Small intestine (tissue), 7 donors: ENCODE measurements around the gene TLCD3B. TPM values are rescaled to one million over a fixed set of nuclear protein-coding genes. Genes with fewer than 3 reads are reported as not detected.

Source experiments
- DNase-seq, 2 donors: peaks; one replicate each; pipeline versions ENCODE4 v3.0.0 to v3.0.0-alpha.2; 2013
- FAIRE-seq: peaks from 2 replicates; lab custom pipeline; 2012; peaks lifted over from hg19 to GRCh38; lab: Jason Lieb, UNC
- H3K27ac ChIP-seq, 3 donors: one replicate each; pipeline ENCODE4 v1.5.1; 2013; ENCODE audit warnings: low read length in 2 of 3, mild to moderate bottlenecking in 2 of 3, control low read depth in 1 of 3, inconsistent platforms in 1 of 3, low read depth in 1 of 3, moderate library complexity in 1 of 3
- H3K27me3 ChIP-seq, 3 donors: one replicate each; pipeline ENCODE4 v1.6.1; 2013; ENCODE audit warnings: low read length in 3 of 3, inconsistent platforms in 1 of 3; ENCODE audit not compliant: control insufficient read depth in 3 of 3, insufficient read depth in 3 of 3
- H3K36me3 ChIP-seq, 3 donors: one replicate each; pipeline ENCODE4 v1.6.1; 2013; ENCODE audit warnings: low read length in 3 of 3, inconsistent platforms in 1 of 3, low read depth in 1 of 3, mild to moderate bottlenecking in 1 of 3, moderate library complexity in 1 of 3; ENCODE audit not compliant: control insufficient read depth in 3 of 3, insufficient read depth in 2 of 3
- H3K4me1 ChIP-seq, 3 donors: one replicate each; pipeline ENCODE4 v1.6.1; 2013; ENCODE audit warnings: low read length in 2 of 3, inconsistent platforms in 1 of 3, low read depth in 1 of 3, mild to moderate bottlenecking in 1 of 3, moderate library complexity in 1 of 3; ENCODE audit not compliant: control insufficient read depth in 3 of 3, insufficient read depth in 2 of 3
- H3K4me3 ChIP-seq, 3 donors: one replicate each; pipeline ENCODE4 v1.5.1; 2013; ENCODE audit warnings: low read length in 3 of 3, control low read depth in 1 of 3, inconsistent platforms in 1 of 3, low read depth in 1 of 3, mild to moderate bottlenecking in 1 of 3, moderate library complexity in 1 of 3
- H3K9me3 ChIP-seq, 2 donors: one replicate each; pipeline ENCODE4 v1.6.1; 2013; ENCODE audit warnings: low read depth in 1 of 2, low read length in 1 of 2; ENCODE audit not compliant: control insufficient read depth in 2 of 2, insufficient read depth in 1 of 2
- WGBS, 3 donors: extraction: QIAGEN DNeasy Blood & Tissue Kit; methylation state at CpG; one replicate each; pipeline ENCODE4 v1.1.7; 2013; 5-methylcytosine and 5-hydroxymethylcytosine counted together
- polyA plus RNA-seq, 4 donors: library from polyadenylated mRNA; stranded (reverse) in 3 of 4; unstranded in 1 of 4; fragments of 200-250 nt in 3 of 4; fragments of 120-200 nt in 1 of 4; gene quantifications; one replicate each; pipeline versions ENCODE4 v1.2.1 to v1.2.3, GENCODE V29; 2013
- donor health status: healthy with polysubstance abuse.
- donor health status: control.
- donor health status: control.
- donor health status: Bipolar disorder and iron deficiency.
- donor health status: healthy.

Gene TLCD3B
- polyA plus RNA-seq, 4 donors = 0.47 to 1.4 TPM; not detected in 2

GRCh38 chr16:30065102-30065942, 34.3 kb upstream of the TLCD3B start, which contains the start of gene ALDOA:
Gene ALDOA, plus strand, starts transcription at chr16:30065760. Its CDS starts 1,138 bp downstream, at chr16:30066898.
- WGBS, 3 donors = 0 to 1% (median 1%) methylated on average over 76 to 99 of the region's 99 CpGs
- FAIRE-seq = no peak

GRCh38 chr16:30064729-30065101, 33.6 kb upstream of the TLCD3B start:
- no peaks in the 10 kb centered on the region for H3K27me3 ChIP-seq
- H3K4me3 ChIP-seq = peak overlapping the region; percentile 67 to 100 (median 76)
- no peak for DNase-seq
- H3K9me3 ChIP-seq = no peaks in the 10 kb centered on the region
- peaks cover 13 to 38% (median 18%) of the 10 kb centered on the region in 3 donors for H3K36me3 ChIP-seq
- peak overlapping the region; percentile 93 to 100 (median 99) for H3K27ac ChIP-seq
- WGBS, 3 donors = 0 to 1% (median 0%) methylated on average over 23 to 25 of the region's 25 CpGs
- peaks cover 0 to 35% (median 6%) of the 10 kb centered on the region in 3 donors for H3K4me1 ChIP-seq
- FAIRE-seq = no peak

More at GRCh38 chr16:30065102-30065942, 34.3 kb upstream of the TLCD3B start, which contains the start of gene ALDOA:
- Histone ChIP-seq H3K4me3 (peak within 1 kb of the TSS; percentile 85 to 100 (median 92)), H3K4me1 (peaks cover 0 to 36% (median 6%) of the 10 kb centered on the region in 3 donors), H3K27me3 (no peaks in the 10 kb centered on the region), H3K9me3 (no peaks in the 10 kb centered on the region), H3K27ac (peak within 1 kb of the TSS; percentile 93 to 100 (median 99)), H3K36me3 (peaks cover 15 to 41% (median 24%) of the 10 kb centered on the region in 3 donors)
- peak; percentile 97 to 99 for DNase-seq

- 5 to 9% (median 5%) methylated on average over 27 of the region's 27 CpGs for WGBS, 3 donors
- H3K4me3 ChIP-seq = peak overlapping the region; percentile 67 to 100 (median 76)
- FAIRE-seq = no peak
- no peaks in the 10 kb centered on the region for H3K9me3 ChIP-seq
- peaks cover 0 to 33% (median 6%) of the 10 kb centered on the region in 3 donors for H3K4me1 ChIP-seq
- peak overlapping the region; percentile 93 to 100 (median 99) for H3K27ac ChIP-seq
- H3K36me3 ChIP-seq = peaks cover 7 to 36% (median 12%) of the 10 kb centered on the region in 3 donors
- no peaks in the 10 kb centered on the region for H3K27me3 ChIP-seq
- peak; percentile 52 to 69 for DNase-seq
Measured at GRCh38 chr16:30063893-30064728, 33.0 kb upstream of the TLCD3B start.

- H3K4me3 ChIP-seq = peak overlapping the region in 1 of 3 donors; percentile 100
- DNase-seq (no peak), FAIRE-seq (no peak)
- no peaks in the 10 kb centered on the region for H3K9me3 ChIP-seq
- WGBS, 3 donors = 66 to 79% (median 75%) methylated on average over 12 of the region's 12 CpGs
- peaks cover 0 to 32% (median 6%) of the 10 kb centered on the region in 3 donors for H3K4me1 ChIP-seq
- peak overlapping the region; percentile 52 to 100 (median 99) for H3K27ac ChIP-seq
- H3K27me3 ChIP-seq = no peaks in the 10 kb centered on the region
- peaks cover 0 to 32% (median 5%) of the 10 kb centered on the region in 3 donors for H3K36me3 ChIP-seq
Measured at GRCh38 chr16:30063278-30063892, 32.3 kb upstream of the TLCD3B start.

GRCh38 chr16:30060836-30061554, 29.9 kb upstream of the TLCD3B start:
- no peak overlapping the region for H3K4me3 ChIP-seq
- H3K9me3 ChIP-seq = no peaks in the 10 kb centered on the region
- no peak overlapping the region for H3K27ac ChIP-seq
- WGBS, 3 donors = 59 to 81% (median 67%) methylated on average over 2 of the region's 2 CpGs
- DNase-seq = no peak
- no peak for FAIRE-seq
- H3K27me3 ChIP-seq = no peaks in the 10 kb centered on the region
- peaks cover 0 to 16% (median 4%) of the 10 kb centered on the region in 3 donors for H3K4me1 ChIP-seq
- H3K36me3 ChIP-seq = peaks cover 0 to 10% (median 0%) of the 10 kb centered on the region in 3 donors

GRCh38 chr16:30060346-30060745, 29.3 kb upstream of the TLCD3B start:
- H3K4me3 ChIP-seq = no peak overlapping the region
- FAIRE-seq (no peak), DNase-seq (no peak)
- H3K27ac ChIP-seq = no peak overlapping the region
- no peaks in the 10 kb centered on the region for H3K9me3 ChIP-seq
- peaks cover 0 to 10% (median 0%) of the 10 kb centered on the region in 3 donors for H3K36me3 ChIP-seq
- 70 to 80% (median 76%) methylated on average over 4 of the region's 4 CpGs for WGBS, 3 donors
- no peaks in the 10 kb centered on the region for H3K27me3 ChIP-seq
- peaks cover 0 to 16% (median 4%) of the 10 kb centered on the region in 3 donors for H3K4me1 ChIP-seq

- Histone ChIP-seq H3K4me1 (peaks cover 0 to 15% (median 0%) of the 10 kb centered on the region in 3 donors), H3K36me3 (peaks cover 0 to 14% (median 0%) of the 10 kb centered on the region in 3 donors), H3K27ac (no peak overlapping the region), H3K27me3 (no peaks in the 10 kb centered on the region), H3K9me3 (no peaks in the 10 kb centered on the region), H3K4me3 (no peak overlapping the region)
- WGBS, 3 donors = 13 to 32% (median 23%) methylated on average over 10 of the region's 10 CpGs
- FAIRE-seq (no peak), DNase-seq (peak; percentile 56 to 86)
Measured at GRCh38 chr16:30054959-30055553, 24.0 kb upstream of the TLCD3B start.
